SH-SY5Y (cell line): ENCODE measurements around the gene HOXD12.

Source experiments
- GATA2 ChIP-seq: IDR thresholded peaks from 2 replicates; pipeline ENCODE4 v1.6.1; 2011; ENCODE audit warnings: mild to moderate bottlenecking, low read depth, low read length
- GATA3 ChIP-seq: IDR thresholded peaks from 2 replicates; pipeline ENCODE4 v1.6.1; 2011; ENCODE audit warnings: low read depth, mild to moderate bottlenecking, low read length, moderate library complexity

GRCh38 chr2:176111846-176112374 lies 12.3 kb downstream of the HOXD12 start:
- no peak for TF ChIP-seq GATA2
- no peak for TF ChIP-seq GATA3
